ENCODE results near the gene WAC. TPM values are rescaled to one million over a fixed set of nuclear protein-coding genes. Genes with fewer than 3 reads are reported as not detected.

Gene WAC
- total and polyA plus RNA-seq, 2 of the 13 experiments (the other 11 are each of a cell fraction or from before 2014, with no cell fraction given), result 69.1 to 96.2 TPM

DNA sequence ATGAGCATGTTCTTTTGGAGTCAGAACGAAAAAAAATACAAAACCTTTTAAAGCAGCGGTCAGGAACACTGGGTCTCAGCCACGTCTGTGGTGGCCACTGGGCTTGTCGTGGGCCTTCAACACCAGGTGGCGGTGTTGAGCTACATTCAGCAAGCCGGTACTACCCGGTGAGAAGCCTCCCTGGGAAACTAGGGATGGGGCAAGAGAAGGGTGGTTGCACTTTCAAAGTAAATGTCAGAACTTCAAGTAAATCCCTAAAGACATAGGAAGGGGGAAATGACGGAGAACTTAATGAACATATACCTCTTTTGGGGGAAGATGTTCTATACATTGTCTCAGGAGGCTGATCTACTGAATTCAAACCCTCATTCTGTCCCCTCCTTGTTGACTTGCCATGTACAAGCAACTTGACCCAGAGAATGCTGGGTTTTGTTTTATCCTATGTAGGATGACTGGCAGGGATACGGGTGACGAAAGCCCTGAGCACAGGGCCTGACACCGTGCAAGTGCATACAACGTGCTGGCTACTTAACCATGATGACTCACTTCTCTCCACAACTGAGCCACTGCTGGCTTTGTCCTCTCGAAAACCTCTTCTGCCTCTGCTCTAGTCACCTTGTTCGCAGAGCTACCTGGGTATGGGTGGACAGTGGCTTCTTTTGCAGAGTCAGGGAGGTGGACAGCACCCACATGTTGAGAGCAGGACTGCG, 95.4 kb downstream of the WAC start (continued):
- TF ChIP-seq TGIF2 (CRISPR knock-in tag; IDR thresholded peaks at IDR 0.05), result no peak
- no peak for TF ChIP-seq AHR (CRISPR knock-in tag; IDR thresholded peaks at IDR 0.05)
- no peak for TF ChIP-seq SATB2 (CRISPR knock-in tag; IDR thresholded peaks at IDR 0.05)
- no peak for TF ChIP-seq RNF2 (conservative IDR thresholded peaks at IDR 0.05; ENCODE audit: low read depth)
- peak; percentile 95 for TF ChIP-seq STAG1 (CRISPR knock-in tag; IDR thresholded peaks at IDR 0.05)
- no peak for TF ChIP-seq ZNF263 (CRISPR knock-in tag; IDR thresholded peaks at IDR 0.05)
- peak in 1 of 2 experiments; percentile 30; a peak in 1 of 4 replicates for TF ChIP-seq KLF16 (CRISPR knock-in tag; IDR thresholded peaks at IDR 0.05)
- TF ChIP-seq ZNF773 (CRISPR knock-in tag; IDR thresholded peaks at IDR 0.05; ENCODE audit: borderline replicate concordance), result no peak
- TF ChIP-seq CSRNP1 (CRISPR knock-in tag; IDR thresholded peaks at IDR 0.05), result no peak
- no peak for TF ChIP-seq KLF12 (CRISPR knock-in tag; IDR thresholded peaks at IDR 0.05; ENCODE audit: borderline replicate concordance)
- no peak for TF ChIP-seq IRX3 (CRISPR knock-in tag; IDR thresholded peaks at IDR 0.05; ENCODE audit: borderline replicate concordance, low read depth)
- TF ChIP-seq, protein P1, sequence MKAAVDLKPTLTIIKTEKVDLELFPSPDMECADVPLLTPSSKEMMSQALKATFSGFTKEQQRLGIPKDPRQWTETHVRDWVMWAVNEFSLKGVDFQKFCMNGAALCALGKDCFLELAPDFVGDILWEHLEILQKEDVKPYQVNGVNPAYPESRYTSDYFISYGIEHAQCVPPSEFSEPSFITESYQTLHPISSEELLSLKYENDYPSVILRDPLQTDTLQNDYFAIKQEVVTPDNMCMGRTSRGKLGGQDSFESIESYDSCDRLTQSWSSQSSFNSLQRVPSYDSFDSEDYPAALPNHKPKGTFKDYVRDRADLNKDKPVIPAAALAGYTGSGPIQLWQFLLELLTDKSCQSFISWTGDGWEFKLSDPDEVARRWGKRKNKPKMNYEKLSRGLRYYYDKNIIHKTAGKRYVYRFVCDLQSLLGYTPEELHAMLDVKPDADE (CRISPR knock-in tag; IDR thresholded peaks at IDR 0.05), result no peak
- no peak for TF ChIP-seq RBAK (CRISPR knock-in tag; IDR thresholded peaks at IDR 0.05)
- TF ChIP-seq, protein P2, sequence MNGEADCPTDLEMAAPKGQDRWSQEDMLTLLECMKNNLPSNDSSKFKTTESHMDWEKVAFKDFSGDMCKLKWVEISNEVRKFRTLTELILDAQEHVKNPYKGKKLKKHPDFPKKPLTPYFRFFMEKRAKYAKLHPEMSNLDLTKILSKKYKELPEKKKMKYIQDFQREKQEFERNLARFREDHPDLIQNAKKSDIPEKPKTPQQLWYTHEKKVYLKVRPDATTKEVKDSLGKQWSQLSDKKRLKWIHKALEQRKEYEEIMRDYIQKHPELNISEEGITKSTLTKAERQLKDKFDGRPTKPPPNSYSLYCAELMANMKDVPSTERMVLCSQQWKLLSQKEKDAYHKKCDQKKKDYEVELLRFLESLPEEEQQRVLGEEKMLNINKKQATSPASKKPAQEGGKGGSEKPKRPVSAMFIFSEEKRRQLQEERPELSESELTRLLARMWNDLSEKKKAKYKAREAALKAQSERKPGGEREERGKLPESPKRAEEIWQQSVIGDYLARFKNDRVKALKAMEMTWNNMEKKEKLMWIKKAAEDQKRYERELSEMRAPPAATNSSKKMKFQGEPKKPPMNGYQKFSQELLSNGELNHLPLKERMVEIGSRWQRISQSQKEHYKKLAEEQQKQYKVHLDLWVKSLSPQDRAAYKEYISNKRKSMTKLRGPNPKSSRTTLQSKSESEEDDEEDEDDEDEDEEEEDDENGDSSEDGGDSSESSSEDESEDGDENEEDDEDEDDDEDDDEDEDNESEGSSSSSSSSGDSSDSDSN (CRISPR knock-in tag; IDR thresholded peaks at IDR 0.05), result no peak
- no peak for TF ChIP-seq GMEB1 (CRISPR knock-in tag; IDR thresholded peaks at IDR 0.05; ENCODE audit: borderline replicate concordance)
- no peak for TF ChIP-seq MXD4 (CRISPR knock-in tag; IDR thresholded peaks at IDR 0.05)
- TF ChIP-seq, protein P3, sequence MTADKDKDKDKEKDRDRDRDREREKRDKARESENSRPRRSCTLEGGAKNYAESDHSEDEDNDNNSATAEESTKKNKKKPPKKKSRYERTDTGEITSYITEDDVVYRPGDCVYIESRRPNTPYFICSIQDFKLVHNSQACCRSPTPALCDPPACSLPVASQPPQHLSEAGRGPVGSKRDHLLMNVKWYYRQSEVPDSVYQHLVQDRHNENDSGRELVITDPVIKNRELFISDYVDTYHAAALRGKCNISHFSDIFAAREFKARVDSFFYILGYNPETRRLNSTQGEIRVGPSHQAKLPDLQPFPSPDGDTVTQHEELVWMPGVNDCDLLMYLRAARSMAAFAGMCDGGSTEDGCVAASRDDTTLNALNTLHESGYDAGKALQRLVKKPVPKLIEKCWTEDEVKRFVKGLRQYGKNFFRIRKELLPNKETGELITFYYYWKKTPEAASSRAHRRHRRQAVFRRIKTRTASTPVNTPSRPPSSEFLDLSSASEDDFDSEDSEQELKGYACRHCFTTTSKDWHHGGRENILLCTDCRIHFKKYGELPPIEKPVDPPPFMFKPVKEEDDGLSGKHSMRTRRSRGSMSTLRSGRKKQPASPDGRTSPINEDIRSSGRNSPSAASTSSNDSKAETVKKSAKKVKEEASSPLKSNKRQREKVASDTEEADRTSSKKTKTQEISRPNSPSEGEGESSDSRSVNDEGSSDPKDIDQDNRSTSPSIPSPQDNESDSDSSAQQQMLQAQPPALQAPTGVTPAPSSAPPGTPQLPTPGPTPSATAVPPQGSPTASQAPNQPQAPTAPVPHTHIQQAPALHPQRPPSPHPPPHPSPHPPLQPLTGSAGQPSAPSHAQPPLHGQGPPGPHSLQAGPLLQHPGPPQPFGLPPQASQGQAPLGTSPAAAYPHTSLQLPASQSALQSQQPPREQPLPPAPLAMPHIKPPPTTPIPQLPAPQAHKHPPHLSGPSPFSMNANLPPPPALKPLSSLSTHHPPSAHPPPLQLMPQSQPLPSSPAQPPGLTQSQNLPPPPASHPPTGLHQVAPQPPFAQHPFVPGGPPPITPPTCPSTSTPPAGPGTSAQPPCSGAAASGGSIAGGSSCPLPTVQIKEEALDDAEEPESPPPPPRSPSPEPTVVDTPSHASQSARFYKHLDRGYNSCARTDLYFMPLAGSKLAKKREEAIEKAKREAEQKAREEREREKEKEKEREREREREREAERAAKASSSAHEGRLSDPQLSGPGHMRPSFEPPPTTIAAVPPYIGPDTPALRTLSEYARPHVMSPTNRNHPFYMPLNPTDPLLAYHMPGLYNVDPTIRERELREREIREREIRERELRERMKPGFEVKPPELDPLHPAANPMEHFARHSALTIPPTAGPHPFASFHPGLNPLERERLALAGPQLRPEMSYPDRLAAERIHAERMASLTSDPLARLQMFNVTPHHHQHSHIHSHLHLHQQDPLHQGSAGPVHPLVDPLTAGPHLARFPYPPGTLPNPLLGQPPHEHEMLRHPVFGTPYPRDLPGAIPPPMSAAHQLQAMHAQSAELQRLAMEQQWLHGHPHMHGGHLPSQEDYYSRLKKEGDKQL (CRISPR knock-in tag; IDR thresholded peaks at IDR 0.05; ENCODE audit: low read depth), result no peak
